Right atrium auricular region (tissue), 2 donors: ENCODE measurements around the gene TMEM178B. TPM values are rescaled to one million over a fixed set of nuclear protein-coding genes. Genes with fewer than 3 reads are reported as not detected.

Experiments
- DNase-seq: peaks from one replicate; pipeline ENCODE4 v3.0.0-alpha.2; 2019; ENCODE audit warnings: low spot score
- H3K27ac ChIP-seq, 2 donors: fragments of 200-600 bp; sonication (generic); 1 replicate in 1 of 2; 2 replicates in 1 of 2; pipeline ENCODE4 v1.5.1; 2016 to 2019
- H3K27me3 ChIP-seq, 2 donors: fragments of 200-600 bp; sonication (generic); one replicate each; pipeline versions ENCODE4 v1.5.1 to v1.6.0; 2017 to 2019
- H3K36me3 ChIP-seq: fragments of 200-600 bp; sonication (generic); one replicate; pipeline ENCODE4 v1.5.1; 2016
- H3K4me1 ChIP-seq, 2 donors: fragments of 200-600 bp; sonication (generic); one replicate each; pipeline versions ENCODE4 v1.5.1 to v1.6.0; 2017 to 2019
- H3K4me3 ChIP-seq, 2 donors: fragments of 200-600 bp; sonication (generic); 1 replicate in 1 of 2; 2 replicates in 1 of 2; pipeline ENCODE4 v1.5.1; 2017 to 2019; ENCODE audit warnings: mild to moderate bottlenecking in 1 of 2, moderate library complexity in 1 of 2
- H3K9me3 ChIP-seq, 2 donors: fragments of 200-600 bp; sonication (generic); one replicate each; pipeline ENCODE4 v1.5.1; 2019
- total RNA-seq, 2 donors: library from RNA; depleted of rRNA; stranded (reverse); fragments of >200 nt; gene quantifications; one replicate each; pipeline ENCODE4 v1.1.0, GENCODE V29; 2016
- TF ChIP-seq, protein P1 (sequence below), 2 donors: fragments of 200-600 bp; sonication (generic); IDR thresholded peaks; one replicate each; pipeline ENCODE4 v1.5.1; 2019; ENCODE audit warnings: antibody characterized with exemption in 2 of 2

Gene TMEM178B
- total RNA-seq, 2 donors from 2014 or later = 15.8 to 48.7 TPM

GRCh38 chr7:141220263-141220880, 146.5 kb downstream of the TMEM178B start:
- no peak overlapping the region for H3K27ac ChIP-seq
- H3K27me3 ChIP-seq = no peaks in the 10 kb centered on the region
- DNase-seq = no peak
- no peaks in the 10 kb centered on the region for H3K9me3 ChIP-seq
- TF ChIP-seq, protein P1, sequence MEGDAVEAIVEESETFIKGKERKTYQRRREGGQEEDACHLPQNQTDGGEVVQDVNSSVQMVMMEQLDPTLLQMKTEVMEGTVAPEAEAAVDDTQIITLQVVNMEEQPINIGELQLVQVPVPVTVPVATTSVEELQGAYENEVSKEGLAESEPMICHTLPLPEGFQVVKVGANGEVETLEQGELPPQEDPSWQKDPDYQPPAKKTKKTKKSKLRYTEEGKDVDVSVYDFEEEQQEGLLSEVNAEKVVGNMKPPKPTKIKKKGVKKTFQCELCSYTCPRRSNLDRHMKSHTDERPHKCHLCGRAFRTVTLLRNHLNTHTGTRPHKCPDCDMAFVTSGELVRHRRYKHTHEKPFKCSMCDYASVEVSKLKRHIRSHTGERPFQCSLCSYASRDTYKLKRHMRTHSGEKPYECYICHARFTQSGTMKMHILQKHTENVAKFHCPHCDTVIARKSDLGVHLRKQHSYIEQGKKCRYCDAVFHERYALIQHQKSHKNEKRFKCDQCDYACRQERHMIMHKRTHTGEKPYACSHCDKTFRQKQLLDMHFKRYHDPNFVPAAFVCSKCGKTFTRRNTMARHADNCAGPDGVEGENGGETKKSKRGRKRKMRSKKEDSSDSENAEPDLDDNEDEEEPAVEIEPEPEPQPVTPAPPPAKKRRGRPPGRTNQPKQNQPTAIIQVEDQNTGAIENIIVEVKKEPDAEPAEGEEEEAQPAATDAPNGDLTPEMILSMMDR (IDR thresholded peaks at IDR 0.05) = peak in 1 of 2 donors; percentile 30
- H3K36me3 ChIP-seq = no peaks in the 10 kb centered on the region
- H3K4me3 ChIP-seq = no peak overlapping the region
- peaks cover 0 to 8% of the 10 kb centered on the region in 2 donors for H3K4me1 ChIP-seq

DNA sequence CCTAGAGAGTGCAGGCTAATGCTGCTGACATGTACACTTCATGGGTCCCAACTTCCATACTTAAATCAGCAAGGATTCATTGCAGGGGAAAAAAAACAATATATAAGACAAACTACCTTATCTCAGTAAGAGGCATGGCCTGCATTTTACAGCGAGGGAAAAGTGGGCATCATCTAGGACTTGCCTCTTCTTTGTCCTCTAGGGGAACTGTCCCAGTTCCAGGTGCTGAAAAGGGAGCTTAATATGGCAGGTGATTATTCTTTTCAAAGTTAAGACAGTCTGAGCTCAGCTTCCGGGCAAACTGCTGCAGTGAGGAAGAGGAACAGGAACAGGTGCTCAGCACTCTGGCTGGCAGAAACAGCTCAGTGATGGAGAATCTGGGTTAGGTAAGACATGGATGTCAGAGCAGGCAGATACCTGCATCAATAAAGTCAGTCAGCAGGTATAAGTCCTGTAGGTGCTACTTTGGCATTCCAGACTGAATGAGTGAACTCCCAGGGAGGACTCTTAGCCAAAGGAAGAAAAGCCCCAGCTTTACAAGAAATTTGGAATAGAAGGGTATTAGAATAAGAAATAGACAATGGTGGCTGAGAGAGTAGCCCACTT, 147.2 kb downstream of the TMEM178B start:
- peaks cover 0 to 8% of the 10 kb centered on the region in 2 donors for H3K4me1 ChIP-seq
- H3K27me3 ChIP-seq = no peaks in the 10 kb centered on the region
- no peaks in the 10 kb centered on the region for H3K36me3 ChIP-seq
- H3K9me3 ChIP-seq = no peaks in the 10 kb centered on the region
- TF ChIP-seq, protein P1 (IDR thresholded peaks at IDR 0.05) = no peak
- no peak overlapping the region for H3K4me3 ChIP-seq
- no peak overlapping the region for H3K27ac ChIP-seq
- no peak for DNase-seq

DNA sequence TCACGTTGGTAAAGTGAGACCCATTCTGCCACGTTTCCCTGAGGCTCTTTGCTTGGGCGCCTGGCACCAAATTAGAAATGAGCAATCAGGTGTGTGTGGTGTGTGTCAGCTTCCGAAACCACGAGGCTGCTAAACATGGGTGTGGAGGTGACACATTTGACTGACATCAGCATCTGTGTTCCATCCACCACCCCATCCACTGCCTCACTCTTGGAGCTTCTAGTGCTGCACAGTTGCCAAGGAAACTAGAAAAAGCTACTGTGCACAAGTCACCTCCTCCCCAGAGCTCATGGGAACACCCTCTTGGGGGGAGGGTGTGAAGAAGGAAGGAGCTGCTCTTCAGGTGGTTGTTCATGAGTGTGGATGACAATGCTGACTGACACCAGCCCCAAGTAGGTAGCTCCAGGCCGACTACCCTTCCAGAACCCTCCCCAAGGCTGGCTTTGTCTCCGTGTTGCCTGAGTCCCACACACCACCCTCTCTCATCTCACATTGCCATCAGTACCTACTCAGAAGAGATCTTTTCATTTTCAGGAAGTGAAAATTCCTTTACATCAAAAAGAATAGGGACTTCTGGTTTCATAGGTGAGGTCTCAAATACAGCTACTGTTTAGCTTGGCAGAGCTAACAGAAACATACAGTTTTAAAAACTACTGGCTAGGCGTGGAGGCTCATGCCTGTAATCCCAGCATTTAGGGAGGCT, 152.2 kb downstream of the TMEM178B start:
- Histone ChIP-seq H3K4me3 (no peak overlapping the region), H3K27ac (no peak overlapping the region), H3K27me3 (no peaks in the 10 kb centered on the region), H3K36me3 (no peaks in the 10 kb centered on the region), H3K4me1 (no peaks in the 10 kb centered on the region), H3K9me3 (no peaks in the 10 kb centered on the region)
- no peak for DNase-seq
- TF ChIP-seq, protein P1 (IDR thresholded peaks at IDR 0.05) = no peak

DNA sequence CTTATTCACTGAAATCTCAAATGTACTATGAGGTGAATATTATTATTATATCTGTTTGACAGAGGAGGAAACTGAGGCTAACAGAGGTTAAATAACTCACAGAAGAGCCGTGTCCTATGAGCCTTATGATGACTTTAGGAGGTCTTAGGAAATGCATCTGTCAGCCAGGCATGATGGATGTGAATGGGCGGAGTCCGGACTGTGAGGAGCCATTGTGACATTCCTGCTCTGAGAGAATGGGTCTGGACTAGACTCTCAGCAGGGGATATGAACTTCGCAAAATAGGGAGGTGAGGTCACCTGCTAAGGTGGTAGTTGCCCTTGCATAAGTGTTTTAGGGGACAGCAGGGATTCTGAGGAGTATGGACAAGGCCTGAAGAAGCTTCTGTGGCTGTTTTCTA, 153.6 kb downstream of the TMEM178B start:
- no peaks in the 10 kb centered on the region for H3K9me3 ChIP-seq
- no peak overlapping the region for H3K4me3 ChIP-seq
- H3K4me1 ChIP-seq = no peaks in the 10 kb centered on the region
- H3K27ac ChIP-seq = no peak overlapping the region
- no peaks in the 10 kb centered on the region for H3K27me3 ChIP-seq
- no peaks in the 10 kb centered on the region for H3K36me3 ChIP-seq
- no peak for DNase-seq
- TF ChIP-seq, protein P1 (IDR thresholded peaks at IDR 0.05) = no peak

DNA sequence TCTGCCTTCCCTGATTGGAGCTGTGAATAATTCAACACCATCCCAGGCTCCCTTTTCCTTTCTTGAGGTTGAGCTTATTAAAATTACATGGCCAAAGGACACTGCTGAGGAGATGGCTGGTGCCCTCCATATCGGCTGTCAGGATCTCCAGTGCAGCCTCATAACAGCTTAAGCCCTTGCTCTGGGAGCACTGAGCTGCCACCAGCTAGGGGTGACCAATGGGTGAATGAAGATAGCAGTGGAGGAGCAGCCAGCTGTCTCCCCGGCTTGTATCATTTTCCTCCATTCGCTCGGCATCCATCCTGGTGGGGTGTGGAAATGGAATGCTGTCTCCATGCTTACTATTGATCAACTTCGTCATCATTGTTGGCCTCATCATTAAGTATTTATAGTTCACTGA, 154.6 kb downstream of the TMEM178B start:
- Histone ChIP-seq H3K9me3 (no peaks in the 10 kb centered on the region), H3K4me3 (no peak overlapping the region), H3K4me1 (no peaks in the 10 kb centered on the region), H3K27me3 (no peaks in the 10 kb centered on the region), H3K36me3 (no peaks in the 10 kb centered on the region), H3K27ac (no peak overlapping the region)
- TF ChIP-seq, protein P1 (IDR thresholded peaks at IDR 0.05) = no peak
- DNase-seq = no peak
